GM21526 (cell line): ENCODE measurements around the gene PRSS53.

Experiments used
- ATAC-seq: cut with Tn5 transposase; IDR thresholded peaks from one replicate; pipeline ENCODE4 v1.9.1; 2021; ENCODE audit warnings: moderate library complexity; ENCODE audit not compliant: unreplicated experiment, low FRiP score

Gene PRSS53

DNA sequence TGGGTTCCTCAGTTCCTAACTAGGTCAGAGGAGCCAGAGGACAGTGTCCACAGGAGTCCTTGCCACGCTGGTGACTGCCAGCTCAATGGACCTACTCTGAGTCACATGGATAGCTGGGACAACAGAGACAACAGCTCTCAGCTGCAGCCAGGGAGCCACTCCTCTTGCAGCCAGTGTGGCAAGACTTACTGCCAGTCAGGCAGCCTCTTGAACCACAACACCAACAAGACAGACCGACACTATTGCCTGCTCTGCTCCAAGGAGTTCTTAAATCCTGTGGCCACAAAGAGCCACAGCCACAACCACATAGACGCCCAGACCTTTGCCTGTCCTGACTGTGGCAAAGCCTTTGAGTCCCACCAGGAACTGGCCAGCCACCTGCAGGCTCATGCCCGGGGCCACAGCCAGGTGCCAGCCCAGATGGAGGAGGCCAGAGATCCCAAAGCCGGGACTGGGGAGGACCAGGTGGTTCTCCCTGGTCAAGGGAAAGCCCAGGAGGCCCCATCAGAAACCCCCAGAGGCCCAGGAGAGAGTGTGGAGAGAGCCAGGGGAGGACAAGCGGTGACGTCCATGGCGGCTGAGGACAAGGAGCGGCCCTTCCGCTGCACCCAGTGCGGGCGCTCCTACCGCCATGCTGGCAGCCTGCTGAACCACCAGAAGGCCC, 7.9 kb downstream of the PRSS53 start:
- ATAC-seq: no peak

DNA sequence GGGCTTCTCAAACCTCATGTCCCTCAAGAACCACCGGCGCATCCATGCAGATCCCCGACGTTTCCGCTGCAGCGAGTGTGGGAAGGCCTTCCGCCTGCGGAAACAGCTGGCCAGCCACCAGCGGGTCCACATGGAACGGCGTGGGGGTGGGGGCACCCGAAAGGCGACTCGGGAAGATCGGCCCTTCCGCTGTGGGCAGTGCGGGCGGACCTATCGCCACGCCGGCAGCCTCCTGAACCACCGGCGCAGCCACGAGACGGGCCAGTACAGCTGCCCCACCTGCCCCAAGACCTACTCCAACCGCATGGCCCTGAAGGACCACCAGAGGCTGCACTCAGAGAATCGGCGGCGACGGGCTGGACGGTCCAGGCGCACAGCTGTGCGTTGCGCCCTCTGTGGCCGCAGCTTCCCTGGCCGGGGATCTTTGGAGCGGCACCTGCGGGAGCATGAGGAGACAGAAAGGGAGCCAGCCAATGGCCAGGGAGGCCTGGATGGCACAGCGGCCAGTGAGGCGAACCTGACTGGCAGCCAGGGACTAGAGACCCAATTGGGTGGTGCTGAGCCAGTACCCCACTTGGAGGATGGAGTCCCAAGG, 8.6 kb downstream of the PRSS53 start:
- ATAC-seq: no peak

- ATAC-seq: no peak
These were observed 9.3 kb downstream of the PRSS53 start for GRCh38 chr16:31079342-31079944.

DNA sequence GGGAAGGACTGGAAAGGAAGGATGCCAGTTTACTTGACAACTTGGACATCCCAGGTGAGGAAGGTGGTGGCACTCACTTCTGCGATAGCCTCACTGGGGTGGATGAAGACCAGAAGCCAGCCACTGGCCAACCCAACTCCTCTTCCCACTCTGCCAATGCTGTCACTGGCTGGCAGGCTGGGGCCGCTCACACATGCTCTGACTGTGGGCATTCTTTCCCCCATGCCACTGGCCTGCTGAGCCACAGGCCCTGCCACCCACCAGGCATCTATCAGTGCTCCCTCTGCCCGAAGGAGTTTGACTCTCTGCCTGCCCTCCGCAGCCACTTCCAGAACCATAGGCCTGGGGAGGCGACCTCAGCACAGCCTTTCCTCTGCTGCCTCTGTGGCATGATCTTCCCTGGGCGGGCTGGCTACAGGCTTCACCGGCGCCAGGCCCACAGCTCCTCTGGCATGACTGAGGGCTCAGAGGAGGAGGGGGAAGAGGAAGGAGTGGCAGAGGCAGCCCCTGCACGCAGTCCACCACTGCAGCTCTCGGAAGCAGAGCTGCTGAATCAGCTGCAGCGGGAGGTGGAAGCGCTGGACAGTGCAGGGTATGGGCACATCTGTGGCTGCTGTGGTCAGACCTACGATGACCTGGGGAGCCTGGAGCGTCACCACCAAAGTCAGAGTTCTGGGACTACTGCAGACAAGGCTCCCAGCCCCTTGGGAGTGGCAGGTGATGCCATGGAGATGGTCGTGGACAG, 10.0 kb downstream of the PRSS53 start:
- ATAC-seq: no peak

GRCh38 chr16:31077592-31078396, 10.9 kb downstream of the PRSS53 start:
- ATAC-seq: no peak

GRCh38 chr16:31077024-31077423, 11.7 kb downstream of the PRSS53 start:
- no peak for ATAC-seq

GRCh38 chr16:31076319-31076718, 12.4 kb downstream of the PRSS53 start:
- ATAC-seq: no peak

- ATAC-seq: no peak
These were observed 13.9 kb downstream of the PRSS53 start for GRCh38 chr16:31074814-31075183.

DNA sequence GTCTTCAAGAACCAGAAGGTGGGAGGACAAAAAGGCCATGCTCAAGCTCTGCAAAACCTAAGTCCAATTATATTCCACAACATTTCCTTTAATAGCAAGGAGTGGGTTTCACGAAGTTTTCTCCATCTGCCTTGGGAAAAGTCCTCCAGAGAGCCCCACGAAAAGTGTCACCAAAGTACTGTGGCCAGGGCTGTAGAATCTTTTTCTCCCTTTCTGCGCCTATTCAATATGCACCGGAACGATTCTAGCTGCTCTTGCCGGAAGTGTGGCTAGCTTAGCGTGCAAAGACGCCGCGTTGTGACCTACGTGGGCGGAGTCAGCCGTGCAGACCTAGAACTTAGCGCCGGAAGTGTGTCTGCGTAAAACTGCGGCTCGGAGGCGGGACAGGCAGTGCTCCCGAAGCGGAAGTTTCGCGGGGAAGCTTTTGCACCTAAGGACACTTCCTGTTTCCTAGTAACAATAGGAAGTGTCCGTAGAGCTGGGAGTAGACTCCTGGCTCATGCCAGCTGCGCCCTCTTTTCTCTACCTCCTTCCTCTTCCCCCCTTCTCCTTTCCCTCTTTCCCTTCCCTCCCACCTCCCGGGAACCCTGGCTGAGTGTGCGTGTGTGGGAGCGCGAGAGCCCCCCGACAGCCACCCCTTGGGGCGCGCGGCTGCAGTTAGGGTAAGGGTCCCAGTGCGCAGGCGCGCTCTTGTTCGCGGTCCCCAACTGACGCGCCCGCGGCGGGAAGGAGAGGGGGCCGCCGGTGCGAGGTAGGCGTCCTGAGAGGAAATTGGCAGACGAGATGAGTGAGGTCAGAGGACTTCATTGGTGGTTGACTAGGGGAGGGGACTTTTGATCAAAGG, 14.6 kb downstream of the PRSS53 start, which contains the start of the genes ZNF646 and ZNF668:
Gene ZNF646, plus strand, starts transcription at position 453 of the 844 bp plus-strand sequence. CDS start 1,903 bp downstream, outside the sequence.
Gene ZNF668, minus strand, starts transcription at position 271 of the 844 bp plus-strand sequence. CDS start 9,781 bp downstream, outside the sequence.
- ATAC-seq: peak; percentile 55

DNA sequence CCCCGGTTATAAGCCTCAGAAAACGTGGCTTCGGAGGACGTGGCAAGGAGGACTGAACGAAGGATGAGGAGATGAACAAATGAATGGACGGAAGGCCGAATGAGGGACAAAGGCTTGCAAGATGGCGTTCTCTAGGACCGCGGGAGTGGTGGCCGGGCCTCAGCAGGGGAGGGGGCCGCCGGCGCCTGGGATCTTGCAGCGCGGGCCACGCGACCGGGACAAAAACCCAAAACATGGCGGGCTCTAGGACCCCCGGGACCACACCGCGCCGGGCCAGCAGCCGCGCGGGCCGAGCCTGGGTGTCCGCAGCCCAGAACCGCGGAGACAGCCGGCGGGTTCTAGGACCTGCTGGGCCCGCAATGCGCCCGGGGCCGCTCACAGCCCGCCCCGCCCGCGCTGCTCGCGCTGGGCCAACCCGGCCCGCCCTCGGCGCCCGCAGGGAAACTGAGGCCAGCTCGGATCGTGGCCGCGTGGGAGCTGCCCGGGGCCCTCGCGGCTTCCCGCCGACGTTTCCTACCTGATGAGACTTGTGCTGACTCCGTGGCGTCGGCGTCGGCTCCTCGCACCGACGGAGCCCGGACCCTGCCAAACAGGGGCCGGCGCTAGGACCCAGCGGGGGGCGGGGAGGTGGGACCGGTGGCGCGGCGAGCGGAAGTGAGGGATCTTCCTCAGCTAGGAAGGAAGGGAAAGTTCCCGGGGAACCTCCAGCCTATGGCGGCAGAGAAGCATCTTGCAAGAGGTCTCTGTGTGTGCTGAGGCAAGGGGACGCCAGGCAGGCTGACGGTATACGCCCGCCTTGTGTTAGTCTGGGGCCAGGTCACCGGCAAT, 15.4 kb downstream of the PRSS53 start:
- ATAC-seq: peak; percentile 44

DNA sequence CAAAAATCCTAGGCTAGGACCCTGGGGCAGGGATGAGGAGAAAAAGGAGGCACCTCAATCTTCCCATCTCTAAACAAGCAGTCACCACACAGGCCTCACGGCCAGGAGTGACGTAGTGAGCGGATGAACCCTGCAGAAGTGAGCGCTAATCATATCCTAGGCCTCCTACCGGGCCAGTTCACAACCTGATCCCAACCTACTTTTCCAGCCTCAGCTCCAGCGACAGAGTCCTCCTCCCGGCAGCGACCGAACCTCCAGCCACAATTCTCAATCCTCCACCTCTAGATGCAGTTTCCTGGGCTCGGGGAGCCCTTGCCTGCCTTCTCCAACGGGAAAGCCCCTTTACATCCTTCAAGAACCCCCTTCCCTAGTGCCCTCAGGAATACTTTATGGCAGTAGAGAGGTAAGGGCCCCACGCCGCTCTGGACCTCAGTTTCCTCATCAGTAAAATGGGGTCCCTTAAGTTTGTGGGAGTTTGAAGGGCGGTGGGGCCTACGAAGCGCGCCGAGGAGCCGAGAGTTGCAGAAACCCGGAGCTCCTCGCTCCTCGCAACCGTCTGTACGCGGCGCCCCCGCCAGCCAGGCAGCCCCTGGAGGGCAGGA, 16.1 kb downstream of the PRSS53 start:
- peak; percentile 4 for ATAC-seq

- no peak for ATAC-seq
These were observed 16.9 kb downstream of the PRSS53 start for GRCh38 chr16:31071861-31072260.

GRCh38 chr16:31067342-31067741, 21.4 kb downstream of the PRSS53 start:
- no peak for ATAC-seq

DNA sequence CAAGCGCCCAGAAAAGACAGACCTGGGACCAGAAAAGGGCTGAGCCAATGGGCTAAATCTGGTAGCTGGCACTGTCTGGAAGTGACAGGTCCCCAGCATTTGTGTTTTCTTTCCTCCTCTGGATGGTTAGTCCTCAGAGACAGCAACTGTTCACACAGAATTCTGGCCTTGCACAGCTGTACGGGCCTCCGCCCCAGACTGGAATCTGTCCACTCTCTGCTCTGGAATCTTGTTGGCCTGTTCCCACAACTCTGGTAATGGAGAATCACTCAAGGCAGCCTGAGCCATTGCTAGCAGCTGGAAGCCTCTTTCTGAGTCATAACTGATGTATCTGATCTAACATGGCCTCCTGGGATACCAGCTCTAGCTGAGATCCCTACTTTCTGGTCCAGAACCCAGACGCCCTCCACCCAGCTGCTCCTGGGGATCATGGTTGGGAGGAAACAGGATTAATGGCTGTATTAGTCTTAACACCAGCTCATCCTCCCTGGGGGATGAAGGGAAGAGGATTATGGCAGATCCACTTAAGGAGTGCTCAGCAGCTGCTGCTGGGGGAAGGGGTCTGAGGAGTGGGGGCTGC, 23.8 kb downstream of the PRSS53 start:
- ATAC-seq: no peak

- no peak for ATAC-seq
These were observed 24.7 kb downstream of the PRSS53 start for GRCh38 chr16:31063843-31064611.

- ATAC-seq: no peak
These were observed 25.3 kb downstream of the PRSS53 start for GRCh38 chr16:31063495-31063842.

DNA sequence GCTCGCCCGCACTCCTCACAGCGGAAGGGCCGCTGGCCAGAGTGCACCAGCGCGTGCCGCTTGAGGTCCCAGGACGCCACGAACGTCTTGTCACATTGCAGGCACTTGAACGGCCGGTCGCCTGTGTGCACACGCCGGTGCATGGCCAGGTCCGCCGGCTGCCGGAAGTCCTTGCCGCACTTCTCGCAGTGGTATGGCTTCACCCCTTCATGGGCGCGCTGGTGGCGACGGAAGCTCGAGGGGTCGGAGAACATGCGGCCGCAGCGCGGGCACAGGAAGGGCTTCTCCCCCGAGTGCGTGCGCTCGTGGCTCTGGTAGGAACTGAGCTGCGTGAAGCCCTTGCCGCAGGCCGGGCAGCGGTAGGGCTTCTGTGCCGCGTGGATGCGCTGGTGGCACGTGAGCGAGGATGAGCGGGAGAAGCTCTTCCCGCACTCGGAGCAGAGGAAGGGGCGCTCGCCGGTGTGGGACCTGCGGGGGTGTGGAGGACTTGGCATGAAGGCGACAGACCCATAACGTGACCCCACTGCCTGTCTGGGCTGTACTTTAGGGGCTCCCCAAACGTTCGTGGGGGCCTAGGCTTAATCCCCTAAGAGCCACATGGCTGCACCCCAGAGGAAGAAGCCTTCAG, 26.8 kb downstream of the PRSS53 start:
- ATAC-seq: no peak
